RWPE1 (cell line): ENCODE measurements around the gene HASPIN.
"Not testable (repeated sequence)": the region's sequence is repeated elsewhere in the genome, so short reads cannot be mapped to it uniquely, and the experiment has no call there.

ENCODE experiments used
- CTCF ChIA-PET: fragments of 350-600 bp; sonication (Branson Sonifier 250); formaldehyde crosslinking; extraction: SDS; loops from one replicate; lab custom pipeline; 2021; lab: Yijun Ruan, JAX
- POLR2A ChIA-PET: fragments of 400-600 bp; formaldehyde crosslinking; extraction: SDS; loops from one replicate; lab custom pipeline; 2020; ENCODE audit warnings: antibody characterized with exemption; ENCODE audit not compliant: low non-redundant PET; lab: Yijun Ruan, JAX
- DNase-seq: peaks from one replicate; pipeline ENCODE4 v3.0.0; 2012; ENCODE audit warnings: low spot score
- H3K27ac ChIP-seq: fragments of 450-650 bp; 2 replicates; pipeline ENCODE4 v1.5.1; 2017
- CTCF ChIP-seq: fragments of 450-650 bp; conservative IDR thresholded peaks from 2 replicates; pipeline ENCODE4 v1.5.1; 2017; ENCODE audit warnings: low read depth, mild to moderate bottlenecking

HASPIN gene

GRCh38 chr17:3693829-3694231, 29.9 kb upstream of the HASPIN start:
- TF ChIP-seq CTCF, result no peak
- ChIA-PET CTCF (interaction anchor here (0.7 to 0.9 kb wide), 2 partner anchors 43 to 133 kb away, joined by 3 to 4 read pairs; no protein-coding TSS in a partner anchor), POLR2A (no interaction called here)
- H3K27ac ChIP-seq, result no peak overlapping the region
- DNase-seq, result no peak

DNA sequence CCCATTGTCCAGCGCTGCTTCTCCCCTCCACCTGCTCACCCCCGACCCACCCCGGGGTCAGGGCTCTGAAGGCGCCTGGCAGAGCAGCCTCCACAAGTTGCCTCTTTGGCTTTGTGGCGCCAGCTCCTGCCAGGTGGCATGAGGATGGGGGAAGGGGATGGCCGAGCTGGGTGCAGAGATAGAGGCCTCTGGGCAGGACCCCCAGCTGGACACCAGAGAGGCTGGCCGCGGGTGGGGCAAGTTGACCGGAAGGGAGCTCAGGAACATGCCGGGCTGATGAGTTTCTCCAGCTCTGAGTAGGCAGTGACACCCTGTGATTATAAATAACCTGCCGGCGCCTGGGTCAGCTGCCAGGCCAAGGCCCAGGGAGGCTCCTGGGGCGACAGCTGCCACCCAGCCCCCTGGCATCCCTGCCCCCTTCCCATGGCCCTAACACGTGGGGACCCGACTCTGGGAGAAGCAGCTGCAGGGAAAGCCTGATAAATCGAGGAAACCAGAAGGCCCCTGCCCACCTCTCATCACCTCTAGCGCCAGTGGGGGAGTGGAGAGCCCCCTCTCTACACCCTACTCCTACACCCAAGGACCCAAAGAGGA, 28.5 kb upstream of the HASPIN start:
- no peak for DNase-seq
- no peak for TF ChIP-seq CTCF
- H3K27ac ChIP-seq, result no peak overlapping the region
- POLR2A ChIA-PET, result interaction anchor here (1.0 kb wide), 1 partner anchor 28 kb away, joined by 3 read pairs; no protein-coding TSS in a partner anchor
- CTCF ChIA-PET, result interaction anchor here (0.6 to 0.7 kb wide), 2 partner anchors 40 to 272 kb away, joined by 3 to 6 read pairs; no protein-coding TSS in a partner anchor

GRCh38 chr17:3695723-3696411, 27.8 kb upstream of the HASPIN start, which contains the start of gene P2RX5:
Gene P2RX5 (minus strand): TSS chr17:3696155. CDS start chr17:3696005, 150 bp downstream.
- H3K27ac ChIP-seq, result no peak within 1 kb of the TSS
- no peak for DNase-seq
- ChIA-PET POLR2A (interaction anchor here (0.6 kb wide), 1 partner anchor 120 kb away, joined by 6 read pairs; no protein-coding TSS in a partner anchor), CTCF (interaction anchor here (0.7 kb wide), 1 partner anchor 40 kb away, joined by 3 read pairs; no protein-coding TSS in a partner anchor)
- TF ChIP-seq CTCF, result no peak

- CTCF ChIA-PET, result no interaction called here
- no peak for DNase-seq
- TF ChIP-seq CTCF, result no peak
These were observed 26.6 kb upstream of the HASPIN start for GRCh38 chr17:3697103-3697476.

DNA sequence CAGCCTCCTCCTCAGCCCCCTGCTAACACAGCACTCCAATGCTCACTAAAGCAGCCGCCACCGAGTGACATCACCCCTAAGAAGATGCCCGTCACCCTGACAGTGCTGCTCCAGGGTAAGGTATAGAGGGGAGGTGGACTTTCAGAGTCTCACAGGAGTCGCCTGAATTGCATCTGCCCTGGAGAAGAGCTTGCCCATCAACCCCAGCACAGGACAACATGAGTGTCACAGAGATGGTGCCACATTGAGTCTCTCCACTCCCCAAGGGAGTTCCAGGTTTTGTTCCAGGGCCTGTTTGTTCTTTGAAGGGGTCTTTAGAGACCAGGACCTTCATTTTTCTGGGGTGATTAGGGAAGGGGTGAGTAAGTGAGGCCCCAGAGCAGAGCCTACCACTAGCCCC, 25.6 kb upstream of the HASPIN start:
- DNase-seq, result no peak
- no peak overlapping the region for H3K27ac ChIP-seq
- no peak for TF ChIP-seq CTCF
- POLR2A ChIA-PET, result no interaction called here
- CTCF ChIA-PET, result no interaction called here

More at GRCh38 chr17:3697103-3697476, 26.6 kb upstream of the HASPIN start:
- H3K27ac ChIP-seq, result no peak overlapping the region
- POLR2A ChIA-PET, result no interaction called here

GRCh38 chr17:3699951-3700350, 23.8 kb upstream of the HASPIN start:
- no peak for DNase-seq
- POLR2A ChIA-PET, result no interaction called here
- TF ChIP-seq CTCF, result no peak
- CTCF ChIA-PET, result no interaction called here
- H3K27ac ChIP-seq, result no peak overlapping the region

- CTCF ChIA-PET, H3K27ac ChIP-seq, POLR2A ChIA-PET, DNase-seq: not testable (repeated sequence)
These were observed 21.6 kb upstream of the HASPIN start for GRCh38 chr17:3702041-3702539.
